ENCODE results near the gene CAMSAP3. TPM values are rescaled to one million over a fixed set of nuclear protein-coding genes. Genes with fewer than 3 reads are reported as not detected.

The CAMSAP3 gene
- polyA plus RNA-seq, 2 of the 4 experiments (the other 2 are of a cell fraction), result 1.3 to 3.6 TPM

GRCh38 chr19:7636691-7637373 lies 41.2 kb downstream of the CAMSAP3 start, which contains the start of gene STXBP2:
Gene STXBP2, plus strand, starts transcription at chr19:7637110. Its CDS starts 40 bp downstream, at chr19:7637150.
- CTCF ChIA-PET, result interaction anchor here (0.7 to 1.3 kb wide), 2 partner anchors 10 to 44 kb away, joined by 3 read pairs; partner anchors contain the start of gene TRAPPC5
- 9% methylated on average over 9 of the region's 61 CpGs for WGBS (ENCODE audit: missing lambda C conversion rate)
- Histone ChIP-seq H3K27ac (peak within 1 kb of the TSS; percentile 77 to 98), H3K4me3 (peak within 1 kb of the TSS; percentile 64), H3K4me2 (peak within 1 kb of the TSS; percentile 75), H3K9me3 (no peaks in the 10 kb centered on the region), H3K4me1 (no peaks in the 10 kb centered on the region)
- POLR2A ChIA-PET, result interaction anchor here (1.0 kb wide), 1 partner anchor 31 kb away, joined by 5 read pairs; no protein-coding TSS in a partner anchor
- FAIRE-seq (no peak), DNase-seq (ENCODE audit: low read depth in 1 of 2, low spot score in 1 of 2) (peak; percentile 75 to 77), ATAC-seq (peak; percentile 61 to 86)
- TF ChIP-seq PHF8 (IDR thresholded peaks at IDR 0.05; ENCODE audit: borderline replicate concordance, low read depth), result peak; percentile 73; the same call in 1 of the 2 replicates
- TF ChIP-seq RAD21 (conservative IDR thresholded peaks at IDR 0.05 in 1 of 2, IDR thresholded peaks at IDR 0.05 in 1 of 2), result no peak
- TF ChIP-seq JUN (IDR thresholded peaks at IDR 0.05), result peak in 1 of 2 experiments; percentile 62; a peak in 1 of 5 replicates
- TF ChIP-seq, protein P1, sequence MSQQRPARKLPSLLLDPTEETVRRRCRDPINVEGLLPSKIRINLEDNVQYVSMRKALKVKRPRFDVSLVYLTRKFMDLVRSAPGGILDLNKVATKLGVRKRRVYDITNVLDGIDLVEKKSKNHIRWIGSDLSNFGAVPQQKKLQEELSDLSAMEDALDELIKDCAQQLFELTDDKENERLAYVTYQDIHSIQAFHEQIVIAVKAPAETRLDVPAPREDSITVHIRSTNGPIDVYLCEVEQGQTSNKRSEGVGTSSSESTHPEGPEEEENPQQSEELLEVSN (IDR thresholded peaks at IDR 0.05; ENCODE audit: borderline replicate concordance, low read depth), result peak; percentile 64; the same call in 1 of the 2 replicates
- TF ChIP-seq, protein P2, sequence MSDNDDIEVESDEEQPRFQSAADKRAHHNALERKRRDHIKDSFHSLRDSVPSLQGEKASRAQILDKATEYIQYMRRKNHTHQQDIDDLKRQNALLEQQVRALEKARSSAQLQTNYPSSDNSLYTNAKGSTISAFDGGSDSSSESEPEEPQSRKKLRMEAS (IDR thresholded peaks at IDR 0.05), result peak; percentile 69
- TF ChIP-seq POLR2A (IDR thresholded peaks at IDR 0.05; ENCODE audit: low read length), result peak; percentile 58

DNA sequence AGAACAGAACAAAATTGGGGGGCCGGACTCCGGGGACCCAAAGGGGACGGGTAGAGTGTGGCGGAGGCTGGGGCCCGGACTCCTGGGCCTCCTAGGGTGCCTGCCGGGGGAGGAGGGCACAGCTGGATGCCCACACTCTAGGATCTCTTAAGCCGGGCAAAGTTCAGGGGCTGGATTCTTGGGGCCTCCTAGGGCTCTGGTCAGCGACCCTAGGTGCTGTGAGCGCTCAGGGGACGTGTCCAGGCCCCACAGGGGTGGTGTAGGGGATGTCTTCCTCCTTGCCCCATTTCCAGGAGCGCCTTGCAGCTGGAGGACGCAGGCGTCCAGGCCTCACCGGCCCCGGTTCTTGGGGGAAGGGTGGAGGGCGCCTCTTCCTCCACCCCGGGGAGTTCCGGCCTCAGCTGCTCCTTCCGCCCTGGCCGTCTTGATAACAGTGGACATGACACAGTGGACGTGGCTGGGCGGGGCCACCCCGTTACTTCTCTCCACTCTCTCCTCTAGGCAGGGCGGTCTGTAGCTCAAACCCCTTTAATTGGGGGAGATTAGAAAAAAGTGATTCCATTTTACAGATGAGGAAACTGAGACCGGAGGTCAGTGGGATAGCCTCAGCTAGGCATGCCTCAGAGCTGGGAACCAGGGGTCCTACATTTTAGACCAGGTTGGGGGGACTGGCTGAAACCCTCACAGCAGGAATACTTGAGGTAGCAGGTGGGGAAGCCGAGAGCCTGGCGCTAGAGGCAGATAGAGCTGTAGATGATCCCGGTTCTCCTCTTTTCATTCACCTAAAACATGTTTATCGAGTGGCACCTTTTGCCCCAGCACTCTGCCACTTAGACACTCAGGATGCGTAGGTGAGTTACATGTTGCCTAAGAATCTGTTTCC lies 42.0 kb downstream of the CAMSAP3 start:
- Histone ChIP-seq H3K4me3 (peak overlapping the region; percentile 64), H3K9me3 (no peaks in the 10 kb centered on the region), H3K4me2 (peak overlapping the region; percentile 75), H3K4me1 (no peaks in the 10 kb centered on the region), H3K27ac (peak overlapping the region; percentile 77 to 98)
- CTCF ChIA-PET, result interaction anchor here (0.7 to 1.5 kb wide), 3 partner anchors 9 to 69 kb away, joined by 3 to 7 read pairs (median 3); partner anchors contain the start of gene TRAPPC5
- WGBS (ENCODE audit: missing lambda C conversion rate), result 78% methylated on average over 11 of the region's 30 CpGs
- DNase-seq (ENCODE audit: low read depth in 1 of 2, low spot score in 1 of 2) (peak in 1 of 2 experiments; percentile 25), FAIRE-seq (no peak), ATAC-seq (peak; percentile 45 to 51; a peak in 5 of 6 replicates)
- no peak for TF ChIP-seq EHF (CRISPR knock-in tag; IDR thresholded peaks at IDR 0.05)
- no peak for TF ChIP-seq NR3C1 (IDR thresholded peaks at IDR 0.05)
- no peak for TF ChIP-seq KDM1A (IDR thresholded peaks at IDR 0.05; ENCODE audit: low read depth)
- TF ChIP-seq CEBPB (IDR thresholded peaks at IDR 0.05), result no peak
- TF ChIP-seq HOXB13 (CRISPR knock-in tag; IDR thresholded peaks at IDR 0.05; ENCODE audit: low read depth), result no peak
- TF ChIP-seq, protein P3, sequence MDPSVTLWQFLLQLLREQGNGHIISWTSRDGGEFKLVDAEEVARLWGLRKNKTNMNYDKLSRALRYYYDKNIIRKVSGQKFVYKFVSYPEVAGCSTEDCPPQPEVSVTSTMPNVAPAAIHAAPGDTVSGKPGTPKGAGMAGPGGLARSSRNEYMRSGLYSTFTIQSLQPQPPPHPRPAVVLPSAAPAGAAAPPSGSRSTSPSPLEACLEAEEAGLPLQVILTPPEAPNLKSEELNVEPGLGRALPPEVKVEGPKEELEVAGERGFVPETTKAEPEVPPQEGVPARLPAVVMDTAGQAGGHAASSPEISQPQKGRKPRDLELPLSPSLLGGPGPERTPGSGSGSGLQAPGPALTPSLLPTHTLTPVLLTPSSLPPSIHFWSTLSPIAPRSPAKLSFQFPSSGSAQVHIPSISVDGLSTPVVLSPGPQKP (IDR thresholded peaks at IDR 0.05; ENCODE audit: low read depth, low read length), result no peak
- TF ChIP-seq TFCP2L1 (CRISPR knock-in tag; IDR thresholded peaks at IDR 0.05), result no peak
- no peak for TF ChIP-seq REST (IDR thresholded peaks at IDR 0.05)
- TF ChIP-seq HOXB5 (CRISPR knock-in tag; IDR thresholded peaks at IDR 0.05), result no peak
- TF ChIP-seq ZNF302 (CRISPR knock-in tag; IDR thresholded peaks at IDR 0.05), result no peak
- no peak for TF ChIP-seq BHLHE40 (IDR thresholded peaks at IDR 0.05; ENCODE audit: low read depth, low read length)
- TF ChIP-seq HDAC2 (IDR thresholded peaks at IDR 0.05), result no peak
- POLR2A ChIA-PET, result interaction anchor here (0.7 to 1.0 kb wide), 2 partner anchors 32 to 164 kb away, joined by 3 to 5 read pairs; no protein-coding TSS in a partner anchor
